KG1 (cell line): ENCODE results near the gene ADAMTS13.
A peak's percentile ranks its signal among the peaks of the same experiment; 100 is the strongest.

Source experiments
- DNase-seq: peaks from one replicate; lab custom pipeline; 2025; lab: John Stamatoyannopoulos, UW

Gene ADAMTS13

DNA sequence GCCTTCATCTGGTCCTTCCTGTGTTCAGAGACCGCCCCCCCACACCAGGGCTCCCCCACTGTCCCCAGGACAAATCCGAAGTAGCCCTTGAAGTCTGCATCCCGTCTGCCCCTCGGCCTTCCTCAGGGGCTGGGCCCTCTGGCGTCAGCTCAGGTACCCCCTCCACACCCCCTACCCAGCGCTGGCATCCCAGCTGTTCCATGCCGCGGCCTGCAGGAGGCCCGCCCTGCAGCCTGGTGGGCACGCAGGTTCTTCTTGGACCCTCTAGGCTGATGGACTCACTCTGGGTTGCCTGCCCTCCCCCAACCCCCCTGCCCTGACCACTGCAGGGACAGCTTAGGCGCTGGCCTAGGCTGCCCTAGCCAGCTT lies 50.1 kb downstream of the ADAMTS13 start:
- no peak for DNase-seq

DNA sequence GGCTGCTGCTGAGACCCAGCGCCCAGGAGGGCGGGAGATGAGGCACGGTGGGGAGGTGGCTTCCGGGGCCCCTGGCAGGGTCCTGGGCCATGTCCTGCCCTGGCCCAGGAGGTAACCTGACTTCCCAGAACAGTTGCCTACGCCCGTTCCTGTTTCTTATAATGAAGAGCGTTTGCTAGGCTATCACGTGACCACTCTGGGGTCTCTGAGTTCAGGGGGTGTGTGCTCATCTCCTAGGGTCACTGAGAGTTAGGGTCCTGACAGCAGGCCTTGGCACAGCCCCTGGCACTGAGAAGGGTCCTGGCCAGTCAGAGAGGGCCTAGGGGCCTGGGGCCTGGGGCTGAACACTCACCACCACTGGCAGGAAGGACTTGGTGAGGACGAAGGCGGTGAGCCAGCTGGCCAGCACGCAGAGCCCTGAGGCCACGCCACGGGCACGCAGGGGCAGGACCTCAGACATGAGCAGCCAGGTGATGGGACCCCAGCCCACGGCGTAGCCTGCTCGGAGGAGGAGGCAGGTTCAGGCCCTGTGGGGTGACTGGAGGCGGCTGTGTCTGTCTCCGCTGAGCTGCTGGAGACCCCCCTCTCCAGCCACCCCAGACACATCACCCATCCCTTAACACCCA lies 50.7 kb downstream of the ADAMTS13 start:
- DNase-seq, result no peak

DNA sequence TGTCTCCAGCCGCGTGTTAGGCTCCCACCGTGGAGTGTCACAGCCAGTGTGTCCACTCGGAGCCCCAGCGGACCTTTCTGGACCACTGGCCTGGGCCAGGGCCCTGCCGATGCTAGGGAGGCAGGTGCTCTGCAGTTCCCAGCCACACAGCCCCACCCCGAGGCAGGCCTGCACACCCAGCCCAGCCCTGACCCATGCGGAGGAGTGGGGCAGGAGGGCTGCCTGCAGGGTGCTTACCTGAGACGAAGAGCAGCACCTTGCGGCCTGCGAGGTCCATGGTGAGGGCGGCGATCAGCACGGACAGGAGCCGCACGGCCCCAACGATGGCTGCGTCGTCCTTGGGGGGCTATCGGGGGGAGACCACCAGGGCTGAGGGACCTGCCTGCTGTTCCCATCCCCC lies 51.6 kb downstream of the ADAMTS13 start:
- no peak for DNase-seq

DNA sequence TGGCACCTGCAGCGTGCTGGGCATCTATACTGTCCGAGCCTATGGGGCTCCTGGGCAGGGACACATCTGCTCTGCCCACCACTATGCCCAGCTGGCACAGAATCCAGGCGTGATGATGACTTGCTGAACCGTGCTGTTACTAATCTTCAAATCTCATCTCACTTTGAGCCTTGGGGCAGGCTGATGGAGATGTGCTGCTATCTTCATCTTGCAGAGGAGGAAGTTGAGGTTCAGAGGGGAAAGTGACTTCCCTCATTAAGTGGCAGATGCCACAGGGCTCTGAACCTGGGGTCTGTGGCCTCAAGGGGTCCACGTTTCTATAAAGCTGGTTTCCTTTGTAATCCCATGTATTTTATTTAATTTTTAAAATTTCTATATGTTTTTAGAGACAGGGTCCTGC lies 52.0 kb downstream of the ADAMTS13 start:
- DNase-seq, result peak; percentile 66

DNA sequence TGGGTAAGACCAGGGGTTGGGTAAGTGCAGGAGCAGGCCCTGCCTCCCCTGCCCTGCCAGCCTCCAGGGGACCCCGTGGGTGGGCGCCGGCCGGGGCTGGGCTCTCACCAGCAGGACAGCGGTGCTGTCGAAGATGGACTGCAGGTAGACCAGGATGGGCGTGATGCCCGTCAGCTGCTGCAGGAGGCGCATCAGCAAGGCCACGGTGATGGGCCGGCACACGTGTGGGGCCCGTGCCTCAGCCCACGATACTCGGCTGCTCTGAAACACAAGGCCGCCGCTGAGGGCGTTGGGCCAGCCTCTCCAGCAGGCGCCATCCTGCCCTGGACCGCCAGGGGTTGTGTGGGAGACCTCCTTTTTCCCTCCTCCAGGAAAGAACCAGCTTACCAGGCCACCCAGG lies 52.7 kb downstream of the ADAMTS13 start:
- DNase-seq, result no peak

DNA sequence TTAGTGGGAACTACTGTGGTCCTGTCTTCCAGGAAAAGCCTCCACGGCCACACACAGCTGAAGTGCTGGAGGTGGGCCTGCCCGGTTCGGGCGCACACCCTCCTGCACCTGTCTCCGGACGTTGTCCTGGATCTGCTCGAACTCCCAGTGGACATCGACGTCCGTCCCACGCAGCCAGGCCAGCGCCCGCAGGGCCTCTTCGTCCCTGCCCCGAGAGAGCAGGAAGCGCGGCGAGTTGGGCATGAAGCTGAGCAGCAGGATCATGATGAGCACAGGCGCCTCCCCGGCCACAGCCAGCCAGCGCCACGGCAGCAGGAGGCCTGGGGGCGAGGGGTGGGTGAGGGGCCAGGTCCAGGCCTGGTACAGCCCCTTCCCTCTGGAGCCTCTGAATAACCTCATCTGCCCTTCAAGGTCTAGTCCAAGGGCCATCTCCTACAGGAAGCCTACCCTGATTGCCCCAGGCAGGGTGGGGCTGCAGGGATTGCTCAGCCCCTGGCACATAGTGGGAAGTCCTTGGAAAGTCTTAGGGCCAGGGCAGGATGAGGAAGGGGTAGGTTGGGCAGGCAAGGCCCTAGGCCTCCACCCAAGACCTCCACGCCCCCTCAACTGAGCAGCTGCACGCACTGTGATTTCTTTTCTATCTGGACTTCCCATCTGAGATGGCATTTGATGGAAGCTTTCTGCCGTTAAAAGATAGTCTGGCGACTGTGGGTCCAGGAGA lies 53.3 kb downstream of the ADAMTS13 start:
- no peak for DNase-seq

DNA sequence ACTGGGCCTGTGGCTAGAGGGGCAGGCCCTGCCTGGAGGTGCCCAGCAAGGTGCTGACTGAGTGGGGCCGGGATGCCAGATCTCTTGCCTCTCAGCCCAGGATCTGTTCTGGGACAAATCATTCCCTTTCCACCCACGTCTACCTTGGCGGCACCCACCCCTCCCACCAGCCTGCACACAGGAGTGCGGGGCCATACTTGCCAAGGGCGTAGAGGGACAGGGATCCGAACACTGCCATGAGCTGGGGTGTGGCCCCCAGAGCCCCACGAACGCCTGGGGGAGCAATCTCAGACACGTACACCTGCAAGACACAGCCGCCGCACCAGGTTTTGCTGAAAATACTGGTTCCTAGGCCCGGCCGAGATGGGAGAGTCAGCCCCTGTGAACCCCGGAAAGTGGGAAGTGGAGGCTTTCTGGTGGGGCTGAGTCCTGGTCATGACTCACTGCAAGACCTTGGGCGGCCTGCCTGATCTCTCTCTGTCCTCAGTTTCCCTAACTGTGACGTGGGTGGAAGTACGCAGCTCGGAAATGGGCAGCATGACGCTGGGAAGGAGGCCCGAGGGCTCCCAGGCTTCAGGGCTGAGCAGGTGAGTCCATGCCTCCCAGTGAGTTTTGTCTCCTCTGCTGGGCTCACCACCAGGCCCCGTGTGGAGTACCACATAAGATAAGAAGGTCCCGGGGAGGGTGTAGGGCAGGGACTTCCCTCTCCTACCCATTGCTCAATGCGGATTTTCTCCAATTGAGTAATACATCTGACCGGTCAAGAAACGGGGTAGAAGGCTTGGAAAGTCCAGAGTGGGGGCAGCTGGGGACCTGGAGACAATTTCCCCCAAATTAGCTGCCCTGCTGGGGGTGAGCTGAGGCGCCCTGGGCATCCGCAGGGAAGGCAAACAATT lies 54.1 kb downstream of the ADAMTS13 start:
- DNase-seq, result no peak

DNA sequence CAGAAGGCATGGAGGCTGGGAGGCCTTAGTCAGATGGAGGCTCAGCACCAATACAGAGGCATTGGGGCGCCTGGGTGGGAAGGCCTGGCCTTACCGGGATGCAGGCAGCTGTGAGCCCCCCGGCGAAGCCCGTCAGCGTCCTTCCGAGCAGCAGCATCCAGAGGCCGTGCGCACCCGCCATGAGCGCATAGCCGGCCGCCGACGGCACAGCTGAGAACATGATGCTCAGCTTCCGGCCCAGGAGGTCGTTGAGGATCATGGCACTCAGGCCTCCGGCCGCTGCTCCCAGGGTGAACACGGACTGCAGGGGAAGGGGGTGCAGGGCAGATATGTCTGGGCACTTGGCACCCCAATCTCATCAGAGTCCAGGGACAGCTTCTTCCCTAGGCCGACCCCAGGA lies 54.8 kb downstream of the ADAMTS13 start:
- no peak for DNase-seq

DNA sequence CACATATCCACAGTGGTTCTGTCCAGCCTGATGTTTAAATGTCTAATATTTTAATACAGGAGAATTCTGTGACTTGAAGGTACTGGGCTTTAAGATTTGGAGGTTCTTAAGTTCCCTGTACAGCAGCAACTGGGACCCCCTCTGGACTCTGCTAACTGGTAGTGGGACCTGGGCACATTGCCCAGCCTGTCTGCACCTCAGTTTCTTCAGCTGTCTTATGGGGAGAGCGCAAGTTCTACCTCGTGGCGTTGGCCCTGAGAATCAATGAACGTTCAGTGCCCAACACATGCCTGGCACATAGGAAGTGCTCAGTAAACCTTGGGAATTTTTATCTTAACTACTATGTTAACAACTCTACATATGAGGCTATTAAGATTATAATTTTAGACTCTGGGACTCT lies 55.3 kb downstream of the ADAMTS13 start:
- no peak for DNase-seq

DNA sequence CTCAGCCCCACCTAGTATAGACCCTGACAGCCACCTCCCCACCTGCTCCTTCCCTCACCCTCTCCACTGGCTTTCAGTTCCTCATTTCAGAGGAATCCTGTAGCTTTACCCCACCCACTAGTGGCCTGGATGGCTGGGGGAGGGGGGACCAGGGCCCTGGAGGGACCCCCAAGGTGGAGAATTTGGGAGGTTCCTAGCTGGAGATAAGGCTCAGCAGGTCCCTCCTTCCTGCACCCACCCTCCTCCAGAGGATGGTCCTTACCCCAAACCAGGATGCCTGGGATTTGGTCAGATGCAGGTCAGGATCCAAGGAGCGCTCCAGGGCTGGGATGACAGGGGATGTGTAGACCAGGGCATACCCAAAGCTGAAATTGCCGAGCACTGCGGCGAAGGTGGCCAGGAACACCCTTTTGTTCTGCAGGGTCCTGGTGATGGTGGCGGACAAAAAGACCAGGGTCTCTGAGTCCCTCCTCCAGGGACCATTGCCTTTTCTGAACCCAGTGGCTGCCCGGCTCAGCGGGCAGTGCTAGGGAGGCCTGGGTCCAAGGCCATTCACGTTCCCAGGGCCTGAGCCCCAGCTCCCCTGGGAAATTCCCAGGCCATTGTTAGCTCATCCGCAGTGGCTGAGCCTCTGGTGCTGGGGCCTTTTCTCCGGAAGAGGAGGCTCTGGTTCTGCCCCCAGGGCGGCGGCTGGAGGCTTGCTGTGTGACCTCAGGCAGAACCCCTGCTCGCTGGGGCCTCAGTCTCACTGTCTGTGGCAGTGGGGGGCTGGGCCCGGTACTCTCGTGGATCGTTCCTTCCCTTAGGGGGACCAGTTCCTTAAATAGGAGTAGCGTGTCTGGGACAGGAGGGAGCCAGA lies 56.1 kb downstream of the ADAMTS13 start:
- DNase-seq, result no peak

DNA sequence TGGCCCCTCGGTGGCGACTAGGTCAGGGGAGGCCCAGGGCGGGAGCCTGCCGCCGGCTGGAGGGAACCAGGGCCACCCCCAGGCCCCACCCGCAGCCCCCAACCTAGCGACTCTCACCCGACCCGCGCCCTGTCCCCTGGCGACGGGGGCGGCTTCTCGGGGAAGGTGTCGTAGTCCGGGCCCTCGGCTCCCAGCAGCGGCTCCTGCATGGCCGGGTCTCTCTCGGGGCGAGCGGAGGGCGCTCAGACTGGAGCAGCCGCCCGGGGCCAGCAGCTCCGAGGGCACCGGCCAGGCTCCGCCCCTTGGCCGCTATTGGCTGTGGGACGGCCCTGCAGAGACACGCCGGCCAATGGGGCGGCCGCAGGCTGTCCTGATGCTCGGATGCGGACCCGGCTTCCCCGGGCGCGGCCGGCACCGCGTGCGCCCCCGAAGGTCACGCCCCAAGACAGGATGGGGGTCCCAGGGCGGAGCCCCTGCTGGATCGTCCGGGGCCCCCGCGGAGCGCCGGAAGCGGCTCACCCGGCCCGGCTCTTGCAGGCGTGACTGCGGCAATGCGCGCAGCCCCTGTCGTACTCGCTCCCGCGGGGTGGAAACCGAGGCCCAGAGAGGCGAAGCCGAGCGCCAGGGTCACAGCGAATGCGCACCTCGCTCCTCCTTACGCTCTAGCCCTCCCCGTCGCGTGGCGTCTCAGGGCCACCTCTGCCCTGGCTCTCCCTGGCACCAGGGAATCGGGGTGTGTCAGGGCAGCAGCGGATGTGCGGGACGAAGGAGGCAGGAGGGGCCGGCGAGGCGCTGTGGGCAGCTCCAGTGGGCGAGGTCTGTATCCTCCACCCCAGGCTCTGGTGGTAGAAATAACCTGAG lies 56.9 kb downstream of the ADAMTS13 start, which contains the start of gene SLC2A6:
SLC2A6 (minus strand) TSS at position 249 of the 861 bp plus-strand sequence; CDS start at position 209, 40 bp downstream.
- peak; percentile 20 for DNase-seq

DNA sequence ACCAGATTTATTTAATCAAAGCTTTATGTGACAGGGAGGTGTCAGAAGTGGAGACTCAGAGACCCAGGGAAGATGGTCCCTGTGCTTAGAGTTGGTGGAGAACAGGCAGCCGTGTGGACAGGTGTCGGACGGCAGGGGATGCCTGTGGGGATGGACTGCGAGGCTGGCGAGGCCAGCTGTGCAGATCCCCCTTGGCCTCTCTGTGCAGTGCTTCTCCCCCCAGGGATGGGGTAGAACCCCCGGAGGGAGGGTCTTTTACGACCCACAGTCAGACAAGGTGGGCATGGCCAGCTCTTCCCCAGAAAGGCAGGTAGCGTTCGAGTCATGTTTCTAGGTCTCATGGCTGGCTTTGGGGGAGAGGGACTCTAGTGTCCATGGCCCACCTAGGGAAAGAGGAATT lies 61.4 kb downstream of the ADAMTS13 start:
- DNase-seq, result no peak

DNA sequence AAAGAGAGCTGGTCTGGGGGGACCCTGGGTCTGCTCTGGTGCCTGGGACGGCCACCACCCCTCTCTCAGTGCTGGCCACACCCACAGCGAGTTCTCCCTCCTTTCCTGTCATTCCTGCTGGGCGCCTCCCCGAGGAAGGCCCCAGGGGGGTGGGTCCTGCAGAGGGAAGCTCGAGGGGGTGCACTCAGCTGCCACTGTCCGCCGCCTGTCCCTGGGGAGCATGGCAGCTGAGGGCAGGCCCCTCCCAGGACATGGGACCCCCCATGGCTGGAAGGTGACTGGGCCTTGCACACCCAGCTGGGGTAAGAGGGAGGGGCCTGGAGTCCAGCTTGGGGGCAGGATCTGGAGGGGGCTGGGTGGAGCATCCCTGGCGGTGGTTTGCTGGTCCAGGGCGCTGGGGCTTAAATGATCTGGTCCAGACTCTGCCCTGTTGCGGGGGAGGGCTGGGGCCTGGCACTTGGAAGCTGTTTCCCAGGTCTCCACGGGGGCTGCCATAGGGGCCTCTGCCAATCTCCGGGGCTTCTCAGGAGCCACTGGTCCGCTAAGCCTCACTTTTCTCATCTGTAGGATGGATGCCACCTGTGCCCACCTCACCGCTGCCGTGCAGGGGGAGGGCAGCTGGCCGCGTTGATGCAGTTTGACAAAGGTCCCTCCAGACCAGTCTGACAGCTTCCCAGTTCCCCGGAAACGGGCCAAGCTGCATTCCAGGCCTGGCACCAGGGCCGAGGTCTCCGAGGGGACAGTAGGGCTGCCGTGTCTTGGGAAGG lies 62.7 kb downstream of the ADAMTS13 start:
- DNase-seq, result no peak

DNA sequence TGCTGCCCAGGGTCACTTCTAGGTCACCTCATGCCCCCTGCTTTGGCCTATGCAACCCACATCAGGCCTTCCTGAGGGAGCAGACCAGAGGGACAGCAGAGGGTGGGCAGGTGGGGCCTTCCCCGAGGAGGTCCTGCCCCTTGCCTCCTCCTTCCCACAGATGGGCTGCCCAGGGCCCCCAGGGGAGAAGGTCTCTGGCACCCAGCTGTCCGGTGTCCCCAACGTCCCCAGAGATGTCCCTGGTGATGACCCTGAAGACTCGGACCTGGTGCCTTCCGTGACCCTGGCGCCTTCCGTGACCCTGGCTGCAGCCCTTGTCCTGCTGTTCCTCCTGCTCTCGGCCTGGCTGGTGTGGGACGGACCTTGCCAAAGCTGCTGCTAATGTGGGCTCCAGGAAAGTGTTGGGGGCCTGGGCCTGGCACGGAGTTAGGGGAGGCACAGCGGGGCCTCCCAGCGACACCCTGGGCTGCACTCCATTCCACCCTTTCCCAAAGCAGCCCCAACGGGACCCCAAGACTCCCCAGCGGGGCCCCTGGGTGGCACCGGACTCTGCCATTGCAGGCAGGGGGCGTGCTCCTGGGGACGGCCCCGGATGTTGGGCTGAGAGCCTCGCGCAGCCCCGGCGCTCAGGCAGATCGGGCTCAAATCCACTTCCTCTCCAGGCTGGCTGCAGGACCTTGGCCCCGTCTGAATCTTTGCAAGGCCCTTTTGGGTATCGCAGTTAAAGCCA lies 63.5 kb downstream of the ADAMTS13 start:
- DNase-seq, result no peak

DNA sequence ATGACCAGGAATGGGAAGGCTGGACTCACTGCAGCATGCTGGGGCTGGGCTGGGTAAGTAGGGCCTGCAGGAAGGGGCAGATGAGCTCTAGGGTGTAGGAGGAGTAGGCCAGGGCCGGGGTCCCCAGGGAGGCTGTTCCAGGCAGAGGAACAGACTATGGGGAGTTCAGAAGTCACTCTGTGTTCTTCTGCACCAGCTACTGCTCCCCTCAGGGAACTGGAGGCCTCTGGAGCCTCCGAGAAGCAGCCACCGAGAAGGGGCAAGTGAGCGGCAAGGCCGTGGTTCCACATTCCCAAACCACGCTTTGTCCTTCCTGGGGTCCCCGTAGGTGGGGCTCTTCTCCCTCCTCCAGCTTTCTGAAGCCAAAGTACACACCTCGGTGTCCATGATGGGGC lies 65.2 kb downstream of the ADAMTS13 start:
- no peak for DNase-seq

DNA sequence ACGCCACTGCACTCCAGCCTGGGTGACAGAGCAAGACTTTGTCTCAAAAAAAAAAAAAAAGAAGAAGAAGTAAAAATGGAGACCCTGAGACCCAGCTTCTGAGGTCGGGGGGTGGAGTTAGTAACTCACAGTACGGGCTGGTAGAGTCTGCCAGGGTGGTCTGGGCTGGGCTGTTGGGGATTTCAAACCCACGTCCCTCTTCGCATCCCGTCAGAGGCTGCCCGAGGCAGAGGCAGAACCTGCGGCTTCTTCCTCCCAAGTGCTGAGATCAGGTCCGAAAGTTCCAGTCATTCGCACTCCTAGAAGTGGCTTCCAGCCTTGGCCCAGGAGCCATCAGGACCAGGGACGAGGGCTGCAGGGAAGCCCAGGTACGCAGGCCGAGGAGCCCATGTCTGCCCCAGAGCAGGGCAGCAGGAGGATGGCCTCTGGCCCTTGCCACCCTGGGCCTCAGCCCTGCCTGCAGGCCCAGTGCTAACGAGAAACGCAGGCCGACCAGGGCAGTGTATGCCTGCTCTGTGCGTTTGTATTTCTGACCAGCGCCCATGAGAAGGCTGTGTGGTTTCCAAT lies 66.6 kb downstream of the ADAMTS13 start:
- DNase-seq, result no peak

DNA sequence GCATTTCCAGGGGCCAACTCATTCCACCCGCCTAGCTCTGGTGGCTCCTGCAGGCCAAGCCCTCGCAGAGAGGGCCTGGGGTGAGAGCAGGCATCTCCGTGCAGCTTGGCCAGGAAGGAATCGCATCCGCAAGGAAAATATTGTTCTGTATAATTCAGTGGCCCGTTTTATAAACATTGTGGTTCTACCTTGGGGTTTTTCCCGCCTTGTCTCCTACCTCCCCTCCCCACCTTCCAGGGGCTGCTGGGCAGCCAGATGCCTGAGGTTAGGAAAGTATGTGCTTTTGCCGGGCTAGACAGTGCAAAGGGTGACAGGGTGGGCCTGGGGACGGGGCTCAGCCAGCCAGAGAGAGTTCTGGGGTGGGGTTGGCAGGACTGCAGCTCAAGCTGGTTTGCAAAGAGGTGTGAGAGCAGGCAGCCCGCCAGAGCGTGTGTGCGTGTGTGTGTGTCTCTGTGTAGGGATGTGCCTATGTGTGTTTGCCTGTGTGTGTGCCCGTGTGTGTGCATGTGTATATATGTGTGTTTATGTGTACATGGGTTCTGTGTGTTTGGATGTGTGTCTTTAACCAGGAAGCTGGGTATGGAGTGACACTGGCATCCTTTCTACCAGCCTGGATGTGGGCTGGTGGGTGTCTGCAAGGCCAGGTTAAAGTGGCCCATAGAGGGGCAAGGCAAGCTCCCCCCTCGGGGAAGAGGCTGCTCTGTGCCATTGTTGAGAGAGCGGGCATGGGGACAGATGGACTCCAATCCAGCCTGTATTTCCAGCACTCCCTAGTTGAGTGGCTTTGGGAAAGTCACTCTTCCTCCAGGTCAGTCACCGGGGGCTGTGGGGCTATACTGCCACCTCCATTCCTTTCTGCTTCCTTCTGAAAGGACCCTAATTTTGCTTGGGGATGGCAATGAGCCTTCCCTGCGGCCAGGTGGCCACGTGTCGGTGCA lies 67.4 kb downstream of the ADAMTS13 start:
- DNase-seq, result no peak

DNA sequence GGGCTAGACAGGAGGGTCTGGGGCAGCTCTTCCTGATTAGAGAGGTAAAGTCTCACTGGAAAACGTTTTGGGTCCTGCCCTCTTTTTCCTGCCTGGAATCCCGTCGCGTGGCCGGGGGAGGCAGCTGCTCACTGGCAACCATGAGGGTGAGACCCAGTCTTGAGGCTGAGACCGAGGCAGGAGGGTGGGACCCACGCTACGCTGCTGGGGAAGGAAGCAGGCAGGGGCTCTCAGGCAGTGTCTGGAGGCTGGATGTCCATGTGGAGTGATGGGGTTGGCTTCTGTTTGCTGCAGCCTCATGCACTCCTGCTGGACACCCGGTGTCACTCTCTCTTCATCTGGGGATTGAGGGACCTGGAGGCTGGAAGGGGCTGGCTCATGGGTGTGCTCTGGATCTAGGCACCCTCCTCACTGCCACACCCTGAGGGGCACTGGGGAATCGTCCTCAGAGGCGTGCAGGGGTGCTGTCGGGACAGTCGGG lies 68.1 kb downstream of the ADAMTS13 start:
- no peak for DNase-seq
